ENCODE data around the gene TRIM14.
"Not testable (repeated sequence)": the region's sequence is repeated elsewhere in the genome, so short reads cannot be mapped to it uniquely, and the experiment has no call there.

TRIM14 gene

DNA sequence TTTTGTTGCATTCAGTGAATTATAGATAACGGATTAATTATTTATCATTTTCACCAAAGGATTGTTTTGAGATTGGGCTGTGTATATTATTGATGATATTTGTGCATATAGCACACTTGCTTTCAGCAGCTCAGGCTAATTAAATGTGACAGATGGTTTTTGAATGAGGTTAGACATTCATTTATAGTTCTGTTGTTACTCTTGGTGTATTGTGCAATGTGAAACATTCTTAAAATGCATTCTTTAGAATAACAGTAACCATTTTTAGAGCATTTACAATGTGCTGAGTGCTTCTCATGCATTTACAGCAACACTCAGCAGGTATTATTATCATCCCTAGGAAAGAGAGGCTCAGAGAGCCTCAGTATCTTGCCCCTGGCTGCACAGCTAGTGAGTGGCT lies 38.7 kb downstream of the TRIM14 start:
- DNase-seq, result no peak

DNA sequence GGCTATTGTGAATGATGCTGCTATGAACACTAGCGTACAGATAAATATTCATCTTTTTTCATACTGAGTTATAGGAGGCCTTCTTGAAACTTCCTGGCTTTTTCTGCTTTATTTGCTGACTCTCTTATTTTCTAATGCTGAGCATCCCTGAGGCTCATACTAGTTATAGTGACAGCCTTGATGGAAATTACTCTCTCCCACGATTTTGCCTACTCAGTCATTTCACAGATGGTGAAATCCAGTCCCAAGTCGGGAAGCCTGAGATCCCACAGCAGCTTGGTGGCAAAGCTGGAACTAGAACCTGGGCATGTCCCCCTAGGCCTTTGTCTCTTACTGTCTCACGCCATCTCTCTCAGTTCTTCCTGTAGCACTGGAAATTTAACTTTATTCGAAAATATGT lies 40.1 kb downstream of the TRIM14 start:
- no peak for DNase-seq

DNA sequence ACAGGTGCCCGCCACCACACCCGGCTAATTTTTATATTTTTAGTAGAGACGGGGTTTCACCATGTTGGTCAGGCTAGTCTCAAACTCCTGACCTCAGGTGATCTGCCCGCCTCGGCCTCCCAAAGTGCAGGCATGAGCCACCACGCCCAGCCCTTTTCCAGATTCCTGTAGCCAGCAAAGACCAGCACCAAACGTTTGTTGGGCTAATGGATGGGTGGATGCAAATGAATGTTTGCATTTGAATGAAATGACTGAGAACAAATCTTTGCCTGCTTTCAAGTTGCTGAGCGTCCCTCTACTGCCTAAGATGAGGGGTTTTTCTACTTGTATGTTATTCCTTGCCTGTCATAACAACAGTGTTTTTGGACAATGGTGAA lies 42.5 kb downstream of the TRIM14 start:
- not testable (repeated sequence) for DNase-seq

DNA sequence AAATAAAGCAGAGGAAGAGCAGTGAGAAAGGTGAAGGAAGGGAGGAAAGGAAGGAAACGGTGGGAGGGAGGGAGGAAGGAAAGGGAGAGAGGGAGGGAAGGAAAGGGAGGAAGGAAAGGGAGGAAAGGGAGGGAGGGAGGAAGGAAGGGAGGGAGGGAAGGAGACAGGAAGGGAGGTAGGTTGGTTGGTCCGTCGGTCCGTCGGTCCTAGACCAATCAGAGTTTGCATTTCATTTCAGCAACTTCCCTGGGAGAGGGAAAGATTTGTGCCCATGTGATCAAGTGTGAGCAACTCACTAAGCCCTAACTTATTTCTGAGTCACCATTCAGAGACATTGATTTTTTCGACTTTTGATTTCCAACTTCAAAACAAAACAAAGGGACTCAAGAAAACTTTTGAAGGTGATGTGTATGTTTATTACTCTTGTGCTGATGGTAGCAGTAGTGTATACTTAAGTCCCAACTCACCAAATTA lies 43.7 kb downstream of the TRIM14 start:
- no peak for DNase-seq

DNA sequence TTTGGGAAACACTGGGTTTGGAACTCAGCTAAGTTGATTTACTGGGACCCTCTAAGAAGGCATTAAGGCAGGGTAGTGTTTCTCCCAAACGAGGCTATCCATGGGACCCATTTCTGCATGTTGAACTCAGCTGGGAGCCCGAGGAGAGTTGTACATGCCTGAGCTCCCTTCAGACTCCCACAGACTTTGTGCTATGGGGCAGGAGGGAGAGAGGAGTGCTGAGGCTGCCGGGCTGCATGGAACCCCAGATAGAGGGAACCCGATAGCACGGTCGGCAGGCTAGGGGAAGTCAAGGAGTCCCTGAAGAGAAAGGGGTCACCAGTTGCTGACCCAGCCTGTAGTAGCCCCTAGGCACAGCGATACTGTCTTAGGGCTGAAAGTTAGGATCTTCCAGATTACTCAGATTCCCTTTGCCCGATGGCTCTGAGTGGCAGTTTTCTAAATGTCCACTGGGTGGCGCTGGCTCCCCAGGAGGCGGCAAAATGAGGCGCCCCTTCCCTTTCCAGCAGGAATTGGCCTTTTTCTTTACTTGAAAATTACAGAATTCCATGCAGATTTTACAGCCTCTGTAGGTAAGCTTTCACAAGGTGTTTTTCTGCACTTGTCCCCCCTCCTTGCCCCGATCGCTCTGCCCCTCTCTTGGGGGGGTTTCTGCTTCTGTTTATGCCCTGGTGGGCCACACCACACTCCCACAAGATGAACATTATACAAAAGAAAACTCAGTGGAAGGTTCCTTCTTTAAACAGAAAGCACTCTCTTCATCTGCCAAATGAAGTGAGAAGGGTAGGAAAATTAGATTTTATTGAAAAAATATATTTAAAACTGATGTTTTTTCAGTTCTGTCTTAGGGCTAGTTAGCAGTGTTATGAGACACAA lies 44.7 kb downstream of the TRIM14 start:
- DNase-seq, result peak; percentile 28

DNA sequence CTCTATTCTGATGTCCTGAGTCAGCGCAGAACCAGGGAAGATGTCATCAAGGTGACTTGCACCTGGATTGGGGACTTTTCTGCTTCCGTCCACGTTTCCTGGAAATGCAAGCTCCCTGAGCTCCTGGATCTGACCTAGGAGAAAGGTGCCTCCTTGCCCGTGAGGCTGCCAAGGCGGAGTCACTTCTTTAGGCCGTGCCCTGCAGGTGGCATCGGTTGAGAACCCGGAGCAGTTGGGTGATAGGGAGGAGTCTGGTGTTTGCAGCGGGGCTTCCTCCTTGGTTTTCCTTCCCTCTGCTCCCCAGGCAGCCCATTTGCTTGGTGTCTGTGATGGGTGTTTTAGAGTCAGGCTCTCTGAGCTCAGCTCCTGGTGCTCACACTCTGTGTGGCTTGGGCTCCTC lies 47.3 kb downstream of the TRIM14 start:
- DNase-seq, result no peak

DNA sequence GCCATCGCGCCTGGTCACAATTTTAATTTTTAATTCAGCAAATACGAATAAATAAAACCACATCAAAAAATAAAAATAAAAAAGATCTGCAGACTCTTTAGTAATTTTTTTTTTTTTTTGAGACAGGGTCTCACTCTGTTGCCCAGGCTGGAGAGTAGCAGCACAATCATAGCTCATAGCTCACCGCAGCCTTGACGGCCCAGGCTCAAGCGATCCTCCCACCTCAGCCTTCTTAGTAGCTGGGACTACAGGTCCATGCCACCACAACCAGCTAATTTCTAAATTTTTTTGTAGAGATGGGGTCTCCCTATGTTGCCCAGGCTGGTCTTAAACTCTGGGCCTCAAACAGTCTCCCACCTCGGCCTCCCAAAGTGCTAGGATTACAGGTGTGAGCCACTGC lies 48.3 kb downstream of the TRIM14 start:
- DNase-seq, result no peak

DNA sequence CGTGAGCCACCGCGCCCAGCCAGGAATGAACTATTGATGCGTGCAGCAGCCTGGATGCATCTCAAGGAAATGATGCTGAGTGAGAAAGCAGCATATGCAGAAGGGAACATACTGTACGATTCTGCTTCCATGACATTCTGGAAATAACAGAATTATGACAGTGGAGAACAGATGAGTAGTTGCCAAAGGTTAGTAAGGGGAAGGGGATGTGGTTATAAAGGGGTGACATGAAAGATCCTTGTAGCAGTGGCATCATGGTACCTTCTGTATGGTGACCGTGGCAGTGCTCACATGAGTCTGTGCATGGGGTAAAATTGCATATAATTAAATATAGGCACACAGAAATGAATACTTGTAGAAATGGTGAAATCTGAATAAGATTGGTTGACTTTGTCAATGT lies 49.5 kb downstream of the TRIM14 start:
- no peak for DNase-seq

DNA sequence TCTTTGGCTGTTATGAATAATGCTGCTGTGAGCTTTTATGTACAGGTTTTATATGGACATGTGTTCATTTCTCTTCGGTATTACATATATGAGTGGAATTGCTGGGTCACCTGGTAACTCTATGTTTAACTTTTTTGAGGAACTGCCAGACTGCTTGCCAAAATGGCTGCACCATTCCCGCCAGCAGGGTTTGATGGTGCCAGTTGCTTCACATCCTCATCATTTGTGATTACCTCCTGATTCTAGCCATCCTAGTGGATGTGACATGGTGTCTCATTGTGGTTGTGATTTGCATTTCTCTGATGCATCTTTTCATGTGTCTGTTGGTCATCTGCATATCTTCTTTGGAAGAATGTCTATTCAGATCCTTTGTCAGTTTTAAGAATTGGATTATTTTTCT lies 51.8 kb downstream of the TRIM14 start:
- no peak for DNase-seq

DNA sequence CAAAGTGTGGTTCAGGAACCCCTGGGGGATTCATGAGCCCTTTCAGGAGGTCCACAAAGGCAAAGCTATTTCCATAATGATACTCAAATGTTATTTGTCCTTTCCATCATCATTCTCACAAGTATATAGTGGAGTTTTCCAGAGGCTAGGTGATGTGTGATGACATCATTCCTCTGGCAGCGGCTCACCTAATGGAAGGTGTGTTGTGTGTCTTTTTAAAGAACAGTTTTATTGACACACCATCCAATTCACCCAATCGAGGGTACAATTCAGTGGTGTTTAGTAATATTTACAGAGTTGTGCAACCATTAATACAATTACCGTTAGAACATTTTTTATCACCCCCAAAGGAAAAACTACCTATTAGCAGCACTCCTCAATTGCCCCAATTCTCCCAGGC lies 52.8 kb downstream of the TRIM14 start:
- DNase-seq, result no peak

DNA sequence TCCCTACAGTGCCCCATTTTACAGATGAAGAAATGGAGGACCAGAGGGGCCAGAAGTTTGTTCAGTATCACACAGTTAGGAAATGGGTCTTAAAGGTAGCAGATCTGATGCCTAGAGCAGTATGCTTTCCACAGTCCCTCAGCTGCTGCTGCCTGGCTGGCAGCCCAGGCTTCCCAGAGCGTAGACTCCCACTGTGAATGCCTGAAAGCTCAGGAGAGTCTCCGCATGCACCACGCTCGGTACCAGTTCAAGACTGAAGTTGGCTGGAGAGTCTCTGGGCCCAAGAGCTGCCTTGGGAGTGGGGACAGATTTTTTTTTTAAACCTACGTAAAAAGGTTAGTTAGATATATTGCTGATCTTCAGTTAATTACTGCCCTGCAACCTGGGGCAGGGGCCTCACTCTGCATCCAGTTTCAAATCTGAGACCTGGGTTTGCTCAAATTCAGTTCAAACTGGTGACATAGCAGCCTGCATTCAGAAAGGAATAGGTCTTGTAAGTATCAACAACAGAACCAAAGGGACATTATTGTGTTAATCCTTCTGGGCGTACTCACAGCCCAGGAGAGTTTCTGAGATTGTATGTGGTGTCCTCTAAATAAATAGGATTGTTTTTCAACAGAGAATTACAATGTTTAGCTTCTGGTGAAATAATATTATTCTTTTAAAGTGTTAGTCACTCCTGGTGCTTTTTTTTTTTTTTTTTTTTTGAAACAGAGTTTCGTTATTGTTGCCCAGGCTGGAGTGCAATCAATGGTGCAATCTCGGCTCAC lies 54.2 kb downstream of the TRIM14 start:
- no peak for DNase-seq

DNA sequence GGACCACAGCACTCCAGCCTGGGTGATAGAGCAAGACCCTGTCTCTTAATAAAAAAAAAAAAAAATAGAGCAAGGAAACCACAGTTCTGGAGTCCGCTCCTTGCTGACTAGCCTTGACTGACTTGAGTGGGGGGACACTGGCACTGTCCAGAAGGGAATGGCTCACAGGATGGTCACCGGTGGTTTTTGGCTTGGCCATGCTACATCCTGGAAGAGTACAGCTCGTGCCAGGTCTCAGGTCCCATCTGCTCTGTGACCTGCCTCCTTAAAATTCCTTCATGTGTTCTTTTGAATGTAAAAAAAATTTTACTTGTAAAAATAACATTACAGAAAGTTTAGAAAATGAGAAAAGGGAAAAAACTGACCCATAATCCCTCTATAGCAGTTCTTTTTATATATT lies 56.9 kb downstream of the TRIM14 start:
- no peak for DNase-seq

DNA sequence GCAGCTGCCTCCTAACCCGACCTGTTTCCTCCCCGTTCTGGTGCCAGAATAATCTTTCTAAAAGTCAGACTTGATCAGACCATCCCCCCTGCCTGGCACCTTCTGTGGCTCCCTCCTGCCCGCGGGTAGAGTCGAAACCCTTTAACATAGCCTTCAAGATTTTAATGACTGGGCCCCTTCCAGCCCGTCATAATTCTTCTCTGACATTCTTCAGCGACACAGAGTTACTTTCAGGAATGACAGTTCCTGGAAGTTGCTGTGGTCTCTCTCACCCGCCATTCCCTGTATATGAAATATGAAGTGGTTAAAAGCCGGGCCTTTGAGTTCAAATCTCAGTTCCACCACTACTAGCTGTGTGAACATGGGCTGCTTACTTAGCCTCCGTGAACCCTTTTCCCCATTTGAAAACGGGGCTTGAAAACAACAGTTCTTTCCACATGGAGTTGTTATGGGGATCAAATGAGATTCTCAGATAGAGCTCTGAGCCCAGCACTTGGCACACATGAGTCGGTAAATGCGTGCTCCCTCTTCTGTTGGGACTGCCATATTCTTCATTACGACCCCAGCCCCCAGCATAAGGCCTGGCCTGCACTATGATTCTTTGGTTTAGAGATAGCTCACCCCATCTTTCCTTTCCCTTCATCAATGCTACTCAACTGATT lies 61.8 kb downstream of the TRIM14 start:
- no peak for DNase-seq

DNA sequence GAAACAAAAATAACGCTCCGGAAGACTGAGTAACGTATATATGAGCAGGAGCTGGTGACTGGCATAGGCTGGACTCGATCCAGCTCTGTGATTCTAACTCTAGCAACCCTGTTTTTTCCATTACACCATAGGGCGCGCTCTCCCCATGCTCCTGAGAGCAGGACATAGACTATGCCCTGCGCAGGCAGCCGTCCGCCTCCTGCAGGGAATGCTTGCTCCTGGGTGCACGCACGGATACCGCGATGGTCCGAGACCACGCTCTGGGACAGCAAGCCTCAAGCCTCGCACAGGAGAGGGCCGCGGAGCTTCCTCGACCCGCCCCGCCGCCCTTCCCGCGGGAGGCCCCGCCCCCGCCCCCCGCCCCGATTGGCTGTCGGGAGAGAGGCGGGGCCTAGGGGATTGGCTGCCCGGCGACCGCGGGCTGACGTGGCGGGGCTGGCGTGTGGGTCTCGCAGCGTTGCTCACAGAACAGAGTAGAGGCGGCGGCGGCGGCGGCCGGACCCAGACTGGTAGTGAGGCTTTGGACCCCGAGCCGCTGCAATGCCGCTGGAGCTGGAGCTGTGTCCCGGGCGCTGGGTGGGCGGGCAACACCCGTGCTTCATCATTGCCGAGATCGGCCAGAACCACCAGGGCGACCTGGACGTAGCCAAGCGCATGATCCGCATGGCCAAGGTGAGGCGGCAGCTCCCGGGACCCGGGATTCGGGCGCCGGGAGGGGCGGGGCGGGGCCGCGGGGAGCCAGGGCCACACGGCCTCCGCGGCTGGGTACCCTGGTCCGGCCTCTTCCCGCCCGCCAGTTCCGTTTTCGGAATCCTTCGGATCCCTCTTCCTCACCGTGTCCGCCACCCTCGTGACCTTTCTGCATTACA lies 62.5 kb downstream of the TRIM14 start, which contains the start of gene NANS:
TSS of gene NANS (plus strand) at position 464 of the 869 bp plus-strand sequence. CDS start at position 541, 77 bp downstream.
- peak; percentile 90 for DNase-seq

DNA sequence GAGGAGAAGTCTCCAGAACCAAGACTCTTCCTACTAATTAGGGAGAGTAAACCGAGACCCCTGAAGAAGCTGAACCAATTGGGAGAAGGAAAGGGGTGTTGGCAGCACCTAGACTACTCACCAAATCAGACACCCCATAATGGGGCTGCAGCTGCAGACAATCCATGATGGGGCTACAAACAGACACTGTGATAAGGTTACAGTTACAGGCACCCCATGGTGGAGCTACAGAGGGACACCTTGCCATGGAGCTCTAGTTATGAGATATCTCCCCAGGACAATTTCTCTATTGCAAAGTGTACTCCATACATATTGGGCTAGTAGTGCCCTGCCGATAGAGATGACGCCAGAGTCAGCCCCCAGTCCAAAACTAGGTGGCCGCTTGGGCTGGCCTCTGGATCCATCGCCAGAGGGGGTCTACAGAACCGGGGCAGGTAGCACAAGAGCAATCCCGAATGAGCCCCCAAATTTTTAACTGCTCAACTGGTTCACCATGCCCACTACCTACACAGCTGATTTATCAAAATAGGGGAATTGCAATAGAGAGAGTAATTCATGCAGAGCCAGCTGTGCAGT lies 64.6 kb downstream of the TRIM14 start:
- no peak for DNase-seq

DNA sequence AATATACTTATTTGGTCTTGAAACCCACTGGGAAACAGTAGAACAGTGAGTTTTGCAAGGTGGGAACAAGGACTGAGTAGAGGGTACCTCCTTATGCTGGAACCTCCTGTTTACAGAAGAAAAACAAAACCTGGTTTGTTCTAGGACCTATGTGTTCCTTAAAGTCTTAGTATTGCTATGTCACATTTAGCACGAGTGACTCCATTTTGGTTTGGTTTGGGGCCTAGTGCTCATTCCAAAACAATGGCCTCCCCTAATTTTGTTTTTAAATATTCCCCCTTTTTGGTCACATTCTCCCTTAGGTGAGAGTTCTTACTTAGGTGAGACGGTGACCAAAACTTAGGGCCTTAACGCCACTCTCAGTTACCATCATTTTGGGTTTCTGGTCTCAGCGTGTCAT lies 68.7 kb downstream of the TRIM14 start:
- no peak for DNase-seq

DNA sequence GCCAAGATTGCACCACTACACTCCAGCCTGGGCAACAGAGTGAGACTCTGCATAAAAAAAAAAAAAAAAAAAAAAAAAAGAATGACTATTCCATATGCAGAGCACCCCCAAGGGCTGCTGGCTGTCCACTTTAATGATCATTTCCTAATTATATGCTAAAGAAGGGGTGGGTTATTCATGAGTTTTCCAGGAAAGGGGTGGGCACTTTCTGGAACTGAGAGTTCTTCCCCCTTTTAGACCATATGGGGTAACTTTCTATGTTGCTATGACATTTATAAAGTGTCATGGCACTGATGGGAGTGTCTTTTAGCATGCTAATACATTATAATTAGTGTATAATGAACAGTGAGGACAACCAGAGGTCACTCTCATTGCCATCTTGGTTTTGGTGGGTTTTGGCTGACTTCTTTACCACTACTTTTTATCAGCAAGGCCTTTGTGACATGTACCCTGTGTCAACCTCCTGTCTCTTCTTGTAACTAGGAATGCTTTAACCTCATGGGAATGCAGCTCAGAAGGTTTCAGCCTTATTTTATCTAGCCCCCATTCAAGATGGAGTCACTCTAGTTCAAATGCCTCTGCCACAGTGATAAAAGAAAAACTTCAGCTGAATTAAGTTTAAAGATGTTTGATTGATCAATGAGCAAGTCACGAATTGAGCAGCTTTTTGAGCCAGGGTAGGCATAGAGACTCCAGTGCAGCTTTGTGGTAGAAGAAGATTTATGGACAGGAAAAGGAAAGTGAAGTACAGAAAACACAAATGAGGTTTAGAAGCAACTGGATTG lies 69.5 kb downstream of the TRIM14 start:
- DNase-seq, result no peak

DNA sequence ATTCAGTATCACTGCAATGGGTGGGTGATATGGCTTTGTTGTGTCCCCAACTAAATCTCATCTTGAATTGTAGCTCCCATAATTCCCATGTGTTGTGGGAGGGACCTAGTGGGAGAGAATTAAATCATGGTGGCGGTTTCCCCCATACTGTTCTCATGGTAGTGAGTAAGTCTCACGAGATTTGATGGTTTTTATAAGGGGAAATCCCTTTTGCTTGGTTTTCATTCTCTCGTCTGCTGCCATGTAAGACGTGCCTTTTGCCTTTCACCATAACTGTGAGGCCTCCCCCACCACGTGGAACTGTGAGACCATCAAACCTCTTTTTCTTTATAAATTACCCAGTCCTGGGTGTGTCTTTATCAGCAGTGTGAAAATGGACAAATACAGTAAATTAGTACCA lies 72.0 kb downstream of the TRIM14 start:
- DNase-seq, result no peak

DNA sequence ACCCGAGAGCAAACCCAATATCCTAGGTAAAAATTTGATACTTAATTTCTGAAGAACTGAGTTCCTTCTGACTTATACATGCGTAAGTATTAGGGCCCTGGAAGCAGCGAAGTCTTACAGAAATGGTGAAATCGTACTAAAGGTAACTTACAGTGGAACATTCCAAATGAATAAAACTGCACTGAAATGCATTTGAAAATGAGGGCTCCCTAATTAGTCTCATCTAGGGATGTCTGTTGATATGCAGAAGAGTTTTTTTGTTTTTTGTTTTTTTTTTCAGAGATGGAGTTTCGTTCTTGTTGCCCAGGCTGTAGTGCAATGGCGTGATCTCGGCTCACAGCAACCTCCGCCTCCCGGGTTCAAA lies 72.9 kb downstream of the TRIM14 start:
- DNase-seq, result no peak

DNA sequence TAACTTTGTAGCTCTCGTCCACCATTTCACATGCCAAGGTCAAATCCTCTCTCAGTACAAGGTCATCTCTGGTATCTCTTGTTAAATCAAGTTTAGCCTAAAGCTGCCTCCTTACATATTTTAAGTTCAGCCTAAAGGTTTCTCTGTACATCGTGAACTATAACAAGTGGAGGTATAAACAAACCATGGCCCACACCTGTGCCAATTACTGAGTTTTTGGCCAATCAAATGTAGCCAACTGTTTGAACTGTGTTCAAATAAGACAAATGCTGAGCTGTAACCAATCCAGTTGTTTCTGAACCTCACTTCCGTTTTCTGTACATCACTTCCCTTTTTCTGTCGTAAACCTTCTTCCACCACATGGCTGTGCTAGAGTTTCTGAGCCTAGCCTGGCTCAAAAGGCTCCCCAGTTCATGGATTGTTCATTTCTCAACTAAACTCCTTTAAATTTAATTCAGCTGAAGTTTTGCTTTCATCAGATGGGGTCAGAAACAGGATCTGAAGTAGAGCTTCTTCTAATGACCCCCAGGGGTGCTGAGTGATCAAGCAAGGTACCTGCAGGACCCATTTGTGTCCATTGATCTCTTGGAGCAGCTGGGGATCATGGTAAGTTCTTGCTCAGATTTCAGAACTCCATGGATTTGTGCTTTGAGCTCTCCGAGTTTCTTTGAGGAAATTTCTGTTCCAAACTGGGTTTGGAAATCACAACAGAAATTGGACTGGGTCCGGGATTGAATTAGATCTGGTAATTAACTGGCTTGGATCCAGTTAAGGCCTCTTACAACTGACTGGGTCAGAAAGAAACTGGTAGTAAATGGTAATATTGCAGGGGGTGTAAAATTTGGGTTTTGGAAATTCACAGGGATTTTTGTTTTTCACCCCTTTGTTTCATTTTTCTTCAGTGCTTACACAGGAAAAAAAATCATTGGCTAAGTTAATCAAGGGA lies 73.5 kb downstream of the TRIM14 start:
- DNase-seq, result no peak
